DOHH2 (cell line): ENCODE data around the gene LHX6.

Experiments
- H3F3A ChIP-seq: fragments of 200-600 bp; sonication (generic), shearing (Covaris generic); 2 replicates; pipeline ENCODE4 v1.6.0; 2016; ENCODE audit warnings: antibody characterized with exemption, mild to moderate bottlenecking; ENCODE audit not compliant: control insufficient read depth, insufficient read depth
- H3K27ac ChIP-seq: fragments of 200-600 bp; sonication (generic); 2 replicates; pipeline ENCODE4 v1.5.1; 2014; ENCODE audit warnings: low read depth, mild to moderate bottlenecking, low read length, moderate library complexity
- H3K27me3 ChIP-seq: fragments of 200-600 bp; sonication (generic); 2 replicates; pipeline ENCODE4 v1.6.1; 2014; ENCODE audit warnings: mild to moderate bottlenecking, low read length, mixed read lengths; ENCODE audit not compliant: control insufficient read depth
- H3K36me3 ChIP-seq: fragments of 200-600 bp; sonication (generic); 2 replicates; pipeline ENCODE4 v1.6.1; 2014; ENCODE audit warnings: mild to moderate bottlenecking, low read length, moderate library complexity, mixed read lengths; ENCODE audit not compliant: control insufficient read depth
- H3K4me1 ChIP-seq: fragments of 200-600 bp; sonication (generic); 2 replicates; pipeline ENCODE4 v1.6.1; 2014; ENCODE audit warnings: mild to moderate bottlenecking, low read length, mixed read lengths; ENCODE audit not compliant: control insufficient read depth
- H3K4me2 ChIP-seq: fragments of 200-600 bp; sonication (generic); 2 replicates; pipeline ENCODE4 v1.6.0; 2014; ENCODE audit warnings: mild to moderate bottlenecking, low read length, moderate library complexity
- H3K4me3 ChIP-seq: fragments of 200-600 bp; sonication (generic); 2 replicates; pipeline ENCODE4 v1.5.1; 2014; ENCODE audit warnings: mild to moderate bottlenecking, low read length, mixed read lengths
- H3K79me2 ChIP-seq: fragments of 200-600 bp; sonication (generic); 2 replicates; pipeline ENCODE4 v1.6.1; 2014; ENCODE audit warnings: mild to moderate bottlenecking, low read length, mixed read lengths; ENCODE audit not compliant: control insufficient read depth
- H3K9me2 ChIP-seq: fragments of 200-600 bp; sonication (generic); replicated peaks from 2 replicates; pipeline ENCODE4 v1.6.1; 2014; ENCODE audit warnings: mild to moderate bottlenecking, low read length, mixed read lengths; ENCODE audit not compliant: control insufficient read depth
- H3K9me3 ChIP-seq: fragments of 200-600 bp; sonication (generic); 2 replicates; pipeline ENCODE4 v1.6.1; 2014; ENCODE audit warnings: antibody characterized with exemption, low read length, mixed read lengths; ENCODE audit not compliant: control insufficient read depth, insufficient read depth
- H4K20me1 ChIP-seq: fragments of 200-600 bp; sonication (generic); 2 replicates; pipeline ENCODE4 v1.6.0; 2014; ENCODE audit warnings: low read depth, mild to moderate bottlenecking, antibody characterized with exemption, low read length, moderate library complexity; ENCODE audit not compliant: control insufficient read depth, insufficient read depth
- CTCF ChIP-seq: fragments of 200-600 bp; sonication (generic); IDR thresholded peaks from one replicate; pipeline ENCODE4 v1.5.1; 2014; ENCODE audit warnings: antibody characterized with exemption, mild to moderate bottlenecking, low read depth, low read length; ENCODE audit not compliant: poor library complexity, severe bottlenecking
- EZH2phosphoT487 ChIP-seq: fragments of 200-600 bp; sonication (generic); IDR thresholded peaks from 2 replicates; pipeline ENCODE4 v1.6.1; 2017; ENCODE audit warnings: borderline replicate concordance, mild to moderate bottlenecking, antibody characterized with exemption, low read length, moderate library complexity, mixed read lengths

The LHX6 gene

GRCh38 chr9:122204491-122204890, 24.3 kb downstream of the LHX6 start:
- no peaks in the 10 kb centered on the region for H3K9me3 ChIP-seq
- H3K27ac ChIP-seq = no peak overlapping the region
- no peaks in the 10 kb centered on the region for H3F3A ChIP-seq
- TF ChIP-seq EZH2phosphoT487 (no peak), CTCF (no peak)
- 0 out of 2 replicates have a peak, but pooled peaks cover 6% of the 10 kb centered on the region for H3K27me3 ChIP-seq
- no peaks in the 10 kb centered on the region for H3K79me2 ChIP-seq
- H3K36me3 ChIP-seq = no peaks in the 10 kb centered on the region
- H3K4me2 ChIP-seq = no peak overlapping the region
- H3K4me1 ChIP-seq = no peaks in the 10 kb centered on the region
- no peak overlapping the region for H3K4me3 ChIP-seq
- H4K20me1 ChIP-seq = no peaks in the 10 kb centered on the region
- no peaks in the 10 kb centered on the region for H3K9me2 ChIP-seq

- Histone ChIP-seq H3K9me2 (no peaks in the 10 kb centered on the region), H3K4me2 (no peak overlapping the region), H3K36me3 (no peaks in the 10 kb centered on the region), H3F3A (no peaks in the 10 kb centered on the region), H3K4me3 (no peak overlapping the region), H4K20me1 (no peaks in the 10 kb centered on the region), H3K79me2 (no peaks in the 10 kb centered on the region), H3K4me1 (no peaks in the 10 kb centered on the region), H3K27ac (no peak overlapping the region), H3K9me3 (no peaks in the 10 kb centered on the region), H3K27me3 (0 out of 2 replicates have a peak, but pooled peaks cover 6% of the 10 kb centered on the region)
- TF ChIP-seq CTCF = no peak
Observed at GRCh38 chr9:122204055-122204454, 24.7 kb downstream of the LHX6 start.

GRCh38 chr9:122202111-122202510, 26.6 kb downstream of the LHX6 start:
- no peak for TF ChIP-seq EZH2phosphoT487
- TF ChIP-seq CTCF = no peak
- H3K9me3 ChIP-seq = no peaks in the 10 kb centered on the region
- H3K36me3 ChIP-seq = no peaks in the 10 kb centered on the region
- no peaks in the 10 kb centered on the region for H3F3A ChIP-seq
- H4K20me1 ChIP-seq = no peaks in the 10 kb centered on the region
- H3K9me2 ChIP-seq = no peaks in the 10 kb centered on the region
- H3K27me3 ChIP-seq = 0 out of 2 replicates have a peak, but pooled peaks cover 6% of the 10 kb centered on the region
- no peak overlapping the region for H3K4me2 ChIP-seq
- no peak overlapping the region for H3K4me3 ChIP-seq
- H3K27ac ChIP-seq = no peak overlapping the region
- no peaks in the 10 kb centered on the region for H3K4me1 ChIP-seq
- no peaks in the 10 kb centered on the region for H3K79me2 ChIP-seq

- Histone ChIP-seq H3K9me3 (no peaks in the 10 kb centered on the region), H4K20me1 (no peaks in the 10 kb centered on the region), H3F3A (no peaks in the 10 kb centered on the region), H3K4me2 (no peak overlapping the region), H3K27me3 (0 out of 2 replicates have a peak, but pooled peaks cover 3% of the 10 kb centered on the region), H3K79me2 (no peaks in the 10 kb centered on the region), H3K4me1 (no peaks in the 10 kb centered on the region), H3K27ac (no peak overlapping the region), H3K9me2 (no peaks in the 10 kb centered on the region), H3K4me3 (no peak overlapping the region), H3K36me3 (no peaks in the 10 kb centered on the region)
- TF ChIP-seq CTCF = no peak
- TF ChIP-seq EZH2phosphoT487 = no peak
Observed at GRCh38 chr9:122201641-122202040, 27.1 kb downstream of the LHX6 start.
